K562 (cell line): Measurements from ENCODE around the gene B2M. TPM values are rescaled to one million over a fixed set of nuclear protein-coding genes. Genes with fewer than 3 reads are reported as not detected.
A peak's percentile ranks its signal among the peaks of the same experiment; 100 is the strongest.

Experiments
- BHLHE40 ChIP-seq: IDR thresholded peaks from 2 replicates; pipeline ENCODE4 v1.6.1; 2011; ENCODE audit warnings: low read length, improper control_type of control experiment
- CAMTA2 ChIP-seq: fragments of 250-450 bp; sonication (Bioruptor Pico); conservative IDR thresholded peaks from 2 replicates; pipeline ENCODE4 v1.5.1; 2022
- CEBPG ChIP-seq, 3 experiments: fragments of 200-800 bp in 1 of 3; sonication (Bioruptor generic) in 1 of 3; sonication (generic) in 1 of 3; formaldehyde crosslinking in 1 of 3; IDR thresholded peaks in 2 of 3; conservative IDR thresholded peaks in 1 of 3; 2 replicates each; pipeline versions ENCODE4 v1.6.1 to v1.8.0; 2016 to 2022; ENCODE audit warnings: missing compliant biosample characterization in 2 of 3, missing genetic modification characterization in 2 of 3, mild to moderate bottlenecking in 1 of 3, missing genetic modification reagents in 1 of 3
- HDAC2 ChIP-seq: fragments of 450-650 bp; IDR thresholded peaks from 2 replicates; pipeline ENCODE4 v1.6.1; 2016; ENCODE audit warnings: mild to moderate bottlenecking
- NCOR1 ChIP-seq: fragments of 450-650 bp; IDR thresholded peaks from 2 replicates; pipeline ENCODE4 v1.6.1; 2016; ENCODE audit warnings: mild to moderate bottlenecking, moderate library complexity
- NR2C1 ChIP-seq, 2 experiments: fragments of 450-650 bp; IDR thresholded peaks; 2 replicates each; pipeline ENCODE4 v1.6.1; 2017; ENCODE audit warnings: mild to moderate bottlenecking in 2 of 2, antibody characterized with exemption in 1 of 2, inconsistent platforms in 1 of 2, missing compliant biosample characterization in 1 of 2, missing genetic modification characterization in 1 of 2
- POLR2AphosphoS5 ChIP-seq: IDR thresholded peaks from 2 replicates; pipeline ENCODE4 v1.6.1; 2011; ENCODE audit warnings: mild to moderate bottlenecking, low read depth, low read length, moderate library complexity; ENCODE audit not compliant: control insufficient read depth, insufficient read depth
- POLR3A ChIP-seq: IDR thresholded peaks from 2 replicates; pipeline ENCODE4 v1.6.1; 2011; ENCODE audit warnings: borderline replicate concordance, mild to moderate bottlenecking, moderate library complexity; ENCODE audit not compliant: insufficient read length, insufficient read depth; ENCODE audit errors: extremely low read depth
- PTTG1 ChIP-seq: fragments of 450-650 bp; IDR thresholded peaks from 2 replicates; pipeline ENCODE4 v1.6.1; 2016; ENCODE audit warnings: low read depth, mild to moderate bottlenecking, missing genetic modification characterization, missing compliant biosample characterization
- SIX5 ChIP-seq, 2 experiments: IDR thresholded peaks; 2 replicates each; pipeline ENCODE4 v1.6.1; 2011; ENCODE audit warnings: low read length in 2 of 2, borderline replicate concordance in 1 of 2, low read depth in 1 of 2, mild to moderate bottlenecking in 1 of 2, moderate library complexity in 1 of 2; ENCODE audit not compliant: insufficient read depth in 1 of 2
- SRF ChIP-seq, 2 experiments: fragments of 250-450, 450-650 bp in 1 of 2; sonication (Bioruptor Pico) in 1 of 2; sonication (generic) in 1 of 2; formaldehyde crosslinking; IDR thresholded peaks; 2 replicates each; pipeline versions ENCODE4 v1.5.0 to v1.5.1; 2020 to 2022; ENCODE audit warnings: mild to moderate bottlenecking in 1 of 2, missing genetic modification reagents in 1 of 2
- YY1 ChIP-seq, 3 experiments: IDR thresholded peaks; 2 replicates each; pipeline ENCODE4 v1.6.1; 2011; ENCODE audit warnings: low read length in 2 of 3, mild to moderate bottlenecking in 2 of 3, moderate library complexity in 2 of 3, borderline replicate concordance in 1 of 3, control low read depth in 1 of 3, low read depth in 1 of 3; ENCODE audit not compliant: insufficient read depth in 3 of 3, insufficient replicate concordance in 2 of 3, control insufficient read depth in 1 of 3, insufficient read length in 1 of 3; ENCODE audit errors: extremely low read depth in 1 of 3
- ZNF3 ChIP-seq: fragments of 250-450 bp; sonication (Bioruptor Pico); IDR thresholded peaks from 2 replicates; pipeline ENCODE4 v1.5.0; 2021; ENCODE audit warnings: mild to moderate bottlenecking, moderate library complexity
- ZNF707 ChIP-seq: fragments of 250-450 bp; sonication (Bioruptor Pico); conservative IDR thresholded peaks from 2 replicates; pipeline ENCODE4 v1.8.0; 2022; ENCODE audit warnings: inconsistent platforms, mild to moderate bottlenecking, moderate library complexity
- polyA plus RNA-seq, 8 experiments: library from polyadenylated mRNA; depleted of rRNA in 4 of 8; stranded (reverse) in 5 of 8; unstranded in 3 of 8; fragments of >200 nt; fragmentation: Nextera tagmentation in 2 of 8; fragmentation: Illumina TruSeq in 1 of 8; extraction: Ambion mirVana in 2 of 8; extraction: Trizol in 1 of 8; gene quantifications; 2 replicates each; pipeline versions ENCODE4 v1.2.1 to v1.2.3, GENCODE V29; 2011 to 2014; ENCODE audit warnings: inconsistent platforms in 1 of 8, missing spikeins in 1 of 8
- total RNA-seq, 7 experiments: library from RNA; depleted of rRNA in 6 of 7; stranded (reverse); fragments of >200 nt in 6 of 7; fragmentation: Illumina TruSeq in 2 of 7; extraction: Trizol in 2 of 7; gene quantifications; 2 replicates each; pipeline versions ENCODE4 v1.2.1 to v1.2.3, GENCODE V29; 2011 to 2021; ENCODE audit warnings: low replicate concordance in 1 of 7
- TF ChIP-seq, protein P1 (sequence below), 2 experiments: fragments of 200-800 bp in 1 of 2; sonication (Bioruptor generic) in 1 of 2; sonication (generic) in 1 of 2; formaldehyde crosslinking in 1 of 2; IDR thresholded peaks in 1 of 2; conservative IDR thresholded peaks in 1 of 2; 2 replicates each; pipeline versions ENCODE4 v1.5.0 to v1.6.1; 2016 to 2020; ENCODE audit warnings: missing compliant biosample characterization in 1 of 2, missing genetic modification characterization in 1 of 2, missing genetic modification reagents in 1 of 2
- TF ChIP-seq, protein P2 (sequence below): sonication (generic); formaldehyde crosslinking; IDR thresholded peaks from 2 replicates; pipeline ENCODE4 v1.8.1; 2023; ENCODE audit warnings: mild to moderate bottlenecking, missing genetic modification reagents
- TF ChIP-seq, protein P3 (sequence below): fragments of 250-450 bp; sonication (Bioruptor Pico); IDR thresholded peaks from 2 replicates; pipeline ENCODE4 v1.5.0; 2021
- TF ChIP-seq, protein P4 (sequence below), 2 experiments: IDR thresholded peaks; 2 replicates each; pipeline ENCODE4 v1.6.1; 2011; ENCODE audit warnings: borderline replicate concordance in 1 of 2, control low read depth in 1 of 2, low read depth in 1 of 2, low read length in 1 of 2, mild to moderate bottlenecking in 1 of 2, mixed read lengths in 1 of 2, moderate library complexity in 1 of 2; ENCODE audit not compliant: insufficient read depth in 1 of 2, insufficient read length in 1 of 2, poor library complexity in 1 of 2, severe bottlenecking in 1 of 2; ENCODE audit errors: extremely low read depth in 1 of 2

The B2M gene
- total and polyA plus RNA-seq, 9 of the 15 experiments (the other 6 are each of a cell fraction or from before 2014, with no cell fraction given): 460 to 3,138 (median 1,032) TPM

DNA sequence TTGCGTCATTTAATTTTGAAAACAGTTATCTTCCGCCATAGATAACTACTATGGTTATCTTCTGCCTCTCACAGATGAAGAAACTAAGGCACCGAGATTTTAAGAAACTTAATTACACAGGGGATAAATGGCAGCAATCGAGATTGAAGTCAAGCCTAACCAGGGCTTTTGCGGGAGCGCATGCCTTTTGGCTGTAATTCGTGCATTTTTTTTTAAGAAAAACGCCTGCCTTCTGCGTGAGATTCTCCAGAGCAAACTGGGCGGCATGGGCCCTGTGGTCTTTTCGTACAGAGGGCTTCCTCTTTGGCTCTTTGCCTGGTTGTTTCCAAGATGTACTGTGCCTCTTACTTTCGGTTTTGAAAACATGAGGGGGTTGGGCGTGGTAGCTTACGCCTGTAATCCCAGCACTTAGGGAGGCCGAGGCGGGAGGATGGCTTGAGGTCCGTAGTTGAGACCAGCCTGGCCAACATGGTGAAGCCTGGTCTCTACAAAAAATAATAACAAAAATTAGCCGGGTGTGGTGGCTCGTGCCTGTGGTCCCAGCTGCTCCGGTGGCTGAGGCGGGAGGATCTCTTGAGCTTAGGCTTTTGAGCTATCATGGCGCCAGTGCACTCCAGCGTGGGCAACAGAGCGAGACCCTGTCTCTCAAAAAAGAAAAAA is 1.2 kb downstream of the B2M start (continued):
- TF ChIP-seq, protein P1, sequence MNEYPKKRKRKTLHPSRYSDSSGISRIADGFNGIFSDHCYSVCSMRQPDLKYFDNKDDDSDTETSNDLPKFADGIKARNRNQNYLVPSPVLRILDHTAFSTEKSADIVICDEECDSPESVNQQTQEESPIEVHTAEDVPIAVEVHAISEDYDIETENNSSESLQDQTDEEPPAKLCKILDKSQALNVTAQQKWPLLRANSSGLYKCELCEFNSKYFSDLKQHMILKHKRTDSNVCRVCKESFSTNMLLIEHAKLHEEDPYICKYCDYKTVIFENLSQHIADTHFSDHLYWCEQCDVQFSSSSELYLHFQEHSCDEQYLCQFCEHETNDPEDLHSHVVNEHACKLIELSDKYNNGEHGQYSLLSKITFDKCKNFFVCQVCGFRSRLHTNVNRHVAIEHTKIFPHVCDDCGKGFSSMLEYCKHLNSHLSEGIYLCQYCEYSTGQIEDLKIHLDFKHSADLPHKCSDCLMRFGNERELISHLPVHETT (CRISPR knock-in tag; conservative IDR thresholded peaks at IDR 0.05 in 1 of 2, IDR thresholded peaks at IDR 0.05 in 1 of 2): no peak
- no peak for TF ChIP-seq PTTG1 (tag)
- TF ChIP-seq POLR3A: no peak
- TF ChIP-seq YY1 (IDR thresholded peaks at IDR 0.05; ENCODE audit: borderline replicate concordance in 1 of 3, control insufficient read depth in 1 of 3, extremely low read depth in 1 of 3, insufficient read depth in 3 of 3, insufficient read length in 1 of 3, insufficient replicate concordance in 2 of 3, low read depth in 1 of 3, low read length in 2 of 3): peak in 1 of 3 experiments; percentile 60
- no peak for TF ChIP-seq NR2C1 (IDR thresholded peaks at IDR 0.05)
- TF ChIP-seq NR2C1 (tag; IDR thresholded peaks at IDR 0.05): no peak
- no peak for TF ChIP-seq CAMTA2 (CRISPR knock-in tag)
- no peak for TF ChIP-seq CEBPG (CRISPR knock-in tag; IDR thresholded peaks at IDR 0.05)
- TF ChIP-seq CEBPG (tag; conservative IDR thresholded peaks at IDR 0.05 in 1 of 2, IDR thresholded peaks at IDR 0.05 in 1 of 2): no peak
- peak in 1 of 2 experiments; percentile 15; a peak in 1 of 4 replicates for TF ChIP-seq SRF (CRISPR knock-in tag; IDR thresholded peaks at IDR 0.05)
- TF ChIP-seq BHLHE40: 0 out of 2 replicates have a peak, but pooled peaks have one; percentile 1
- no peak for TF ChIP-seq ZNF3 (CRISPR knock-in tag)
- no peak for TF ChIP-seq ZNF707 (CRISPR knock-in tag)
- TF ChIP-seq, protein P2, sequence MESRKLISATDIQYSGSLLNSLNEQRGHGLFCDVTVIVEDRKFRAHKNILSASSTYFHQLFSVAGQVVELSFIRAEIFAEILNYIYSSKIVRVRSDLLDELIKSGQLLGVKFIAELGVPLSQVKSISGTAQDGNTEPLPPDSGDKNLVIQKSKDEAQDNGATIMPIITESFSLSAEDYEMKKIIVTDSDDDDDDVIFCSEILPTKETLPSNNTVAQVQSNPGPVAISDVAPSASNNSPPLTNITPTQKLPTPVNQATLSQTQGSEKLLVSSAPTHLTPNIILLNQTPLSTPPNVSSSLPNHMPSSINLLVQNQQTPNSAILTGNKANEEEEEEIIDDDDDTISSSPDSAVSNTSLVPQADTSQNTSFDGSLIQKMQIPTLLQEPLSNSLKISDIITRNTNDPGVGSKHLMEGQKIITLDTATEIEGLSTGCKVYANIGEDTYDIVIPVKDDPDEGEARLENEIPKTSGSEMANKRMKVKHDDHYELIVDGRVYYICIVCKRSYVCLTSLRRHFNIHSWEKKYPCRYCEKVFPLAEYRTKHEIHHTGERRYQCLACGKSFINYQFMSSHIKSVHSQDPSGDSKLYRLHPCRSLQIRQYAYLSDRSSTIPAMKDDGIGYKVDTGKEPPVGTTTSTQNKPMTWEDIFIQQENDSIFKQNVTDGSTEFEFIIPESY (CRISPR knock-in tag): no peak
- TF ChIP-seq, protein P3, sequence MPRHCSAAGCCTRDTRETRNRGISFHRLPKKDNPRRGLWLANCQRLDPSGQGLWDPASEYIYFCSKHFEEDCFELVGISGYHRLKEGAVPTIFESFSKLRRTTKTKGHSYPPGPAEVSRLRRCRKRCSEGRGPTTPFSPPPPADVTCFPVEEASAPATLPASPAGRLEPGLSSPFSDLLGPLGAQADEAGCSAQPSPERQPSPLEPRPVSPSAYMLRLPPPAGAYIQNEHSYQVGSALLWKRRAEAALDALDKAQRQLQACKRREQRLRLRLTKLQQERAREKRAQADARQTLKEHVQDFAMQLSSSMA (CRISPR knock-in tag): no peak
- TF ChIP-seq SIX5 (IDR thresholded peaks at IDR 0.05; ENCODE audit: borderline replicate concordance in 1 of 2, insufficient read depth in 1 of 2, low read depth in 1 of 2, low read length in 2 of 2): no peak
- no peak for TF ChIP-seq NCOR1
- TF ChIP-seq HDAC2: peak; percentile 38; the same call in 1 of the 2 replicates
- TF ChIP-seq, protein P4, sequence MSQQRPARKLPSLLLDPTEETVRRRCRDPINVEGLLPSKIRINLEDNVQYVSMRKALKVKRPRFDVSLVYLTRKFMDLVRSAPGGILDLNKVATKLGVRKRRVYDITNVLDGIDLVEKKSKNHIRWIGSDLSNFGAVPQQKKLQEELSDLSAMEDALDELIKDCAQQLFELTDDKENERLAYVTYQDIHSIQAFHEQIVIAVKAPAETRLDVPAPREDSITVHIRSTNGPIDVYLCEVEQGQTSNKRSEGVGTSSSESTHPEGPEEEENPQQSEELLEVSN (IDR thresholded peaks at IDR 0.05; ENCODE audit: borderline replicate concordance in 1 of 2, extremely low read depth in 1 of 2, insufficient read depth in 1 of 2, insufficient read length in 1 of 2, low read depth in 1 of 2, low read length in 1 of 2, poor library complexity in 1 of 2, severe bottlenecking in 1 of 2): no peak
- TF ChIP-seq POLR2AphosphoS5: peak; percentile 43; the same call in 1 of the 2 replicates
